Ovary (tissue), 9 donors: Measurements from ENCODE around the gene NOC4L. TPM values are rescaled to one million over a fixed set of nuclear protein-coding genes. Genes with fewer than 3 reads are reported as not detected.
"Not testable (repeated sequence)": the region's sequence is repeated elsewhere in the genome, so short reads cannot be mapped to it uniquely, and the experiment has no call there.

Experiments used
- DNase-seq, 5 donors: peaks; one replicate each; pipeline ENCODE4 v3.0.0-alpha.2; 2019 to 2020
- H3K27ac ChIP-seq, 2 donors: fragments of 200-600 bp; one replicate each; pipeline versions ENCODE4 v1.5.1 to v1.8.0; 2019 to 2022
- H3K27me3 ChIP-seq: fragments of 200-600 bp; one replicate; pipeline ENCODE4 v1.8.0; 2022
- H3K36me3 ChIP-seq: fragments of 200-600 bp; sonication (generic); one replicate; pipeline ENCODE4 v1.5.1; 2019
- H3K4me1 ChIP-seq: one replicate; pipeline ENCODE4 v1.8.1; 2013; ENCODE audit warnings: mild to moderate bottlenecking, moderate library complexity; ENCODE audit not compliant: insufficient read depth
- H3K4me3 ChIP-seq: fragments of 200-600 bp; sonication (generic); one replicate; pipeline ENCODE4 v1.5.1; 2017
- H3K9me3 ChIP-seq, 2 donors: fragments of 200-600 bp in 1 of 2; sonication (generic) in 1 of 2; one replicate each; pipeline versions ENCODE4 v1.5.1 to v1.8.1; 2013 to 2019; ENCODE audit warnings: mild to moderate bottlenecking in 1 of 2, moderate library complexity in 1 of 2
- EP300 ChIP-seq: sonication (generic); formaldehyde crosslinking; IDR thresholded peaks from one replicate; pipeline ENCODE4 v1.6.1; 2017; ENCODE audit warnings: antibody characterized with exemption
- POLR2A ChIP-seq: fragments of 450-650 bp; IDR thresholded peaks from one replicate; pipeline ENCODE4 v1.6.1; 2017; ENCODE audit warnings: antibody characterized with exemption, mild to moderate bottlenecking, moderate library complexity
- WGBS, 3 donors: extraction: QIAGEN DNeasy Blood & Tissue Kit in 1 of 3; methylation state at CpG; one replicate each; pipeline versions ENCODE4 v1.1.5 to v1.1.7; 2013 to 2017; 5-methylcytosine and 5-hydroxymethylcytosine counted together
- intact Hi-C, 4 donors: fragments of 100-400 bp; cut with DNase I; formaldehyde crosslinking; loops; one replicate each; pipeline versions ENCODE4 v1.11.0 to v1.15.1; 2022 to 2023
- polyA plus RNA-seq, 2 donors: library from polyadenylated mRNA; stranded (reverse); fragments of 200-250 nt in 1 of 2; fragments of 350-450 nt in 1 of 2; fragmentation: Illumina TruSeq in 1 of 2; extraction: RNeasy Lipid Tissue Mini Kit (QIAGEN cat#74804) in 1 of 2; gene quantifications; one replicate each; pipeline ENCODE4 v1.2.3, GENCODE V29; 2013 to 2014
- total RNA-seq, 7 donors: library from RNA; depleted of rRNA in 2 of 7; stranded (reverse); fragments of >200 nt in 2 of 7; fragmentation: NEBNext Ultra II Directional in 3 of 7; extraction: Animal tissue kit (Norgen Biotek cat#: 25700) in 3 of 7; gene quantifications; one replicate each; pipeline versions ENCODE4 v1.1.0 to v1.2.4, GENCODE V29; 2016 to 2023
- TF ChIP-seq, protein P1 (sequence below), 3 donors: fragments of 450-650 bp in 2 of 3; fragments of 200-600 bp in 1 of 3; IDR thresholded peaks; one replicate each; pipeline versions ENCODE4 v1.5.1 to v1.8.0; 2016 to 2022; ENCODE audit warnings: antibody characterized with exemption in 3 of 3, mild to moderate bottlenecking in 1 of 3
- donor health status: DM: no; HTN: no; CAD: no; lungs with moderate emphysema.
- donor health status: DM: no; HTN: no; CAD: no.
- donor health status: Bipolar disorder and iron deficiency.
- donor health status: DM: yes; HTN: yes; CAD: no.
- donor health status: DM: no; HTN: no; CAD: no.
- donor health status: DM: yes; HTN: yes; CAD: no.

Gene NOC4L
- total and polyA plus RNA-seq, 9 donors = 1.2 to 24.6 (median 18.5) TPM

DNA sequence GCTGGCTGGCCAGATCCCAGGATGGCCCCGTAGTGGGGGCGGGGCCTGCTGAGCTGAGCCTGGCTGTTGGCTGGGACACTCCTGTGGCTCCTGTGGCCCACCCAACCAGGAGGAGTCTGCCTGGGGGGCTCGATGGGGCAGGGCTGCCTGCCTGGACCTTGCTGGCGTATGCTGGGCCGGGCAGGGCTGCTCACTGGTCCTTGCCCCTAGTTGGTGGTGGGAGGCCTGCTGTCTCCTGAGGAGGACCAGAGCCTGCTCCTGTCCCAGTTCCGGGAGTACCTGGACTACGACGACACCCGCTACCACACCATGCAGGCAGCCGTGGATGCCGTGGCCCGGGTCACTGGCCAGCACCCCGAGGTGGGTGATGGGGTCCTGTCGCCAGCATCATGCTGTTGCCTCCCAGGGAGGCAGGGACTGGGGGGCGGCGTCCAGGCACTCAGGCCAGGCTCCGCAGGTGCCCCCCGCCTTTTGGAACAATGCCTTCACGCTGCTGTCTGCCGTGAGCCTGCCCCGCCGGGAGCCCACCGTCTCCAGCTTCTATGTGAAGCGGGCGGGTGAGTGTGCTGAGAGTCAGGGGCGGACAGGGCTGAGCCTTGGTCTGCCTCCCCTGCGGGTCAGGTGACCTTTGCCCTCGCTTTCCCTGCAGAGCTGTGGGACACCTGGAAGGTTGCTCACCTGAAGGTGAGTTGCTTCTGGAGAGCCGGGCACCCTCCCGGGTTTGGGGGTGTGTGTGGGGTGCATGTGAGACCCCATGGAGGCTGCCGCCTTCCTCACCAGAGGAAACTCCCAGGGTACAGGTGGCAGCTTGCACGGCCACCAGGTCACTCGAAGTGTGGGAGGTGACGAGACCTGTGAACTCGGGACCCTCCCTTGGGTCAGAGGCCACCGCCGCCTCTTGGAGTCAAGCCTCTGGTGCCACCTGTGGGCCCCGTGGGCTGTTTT is 3.4 kb downstream of the NOC4L start:
- H3K4me3 ChIP-seq = no peak overlapping the region
- peak overlapping the region in 1 of 2 donors; percentile 26 for H3K27ac ChIP-seq
- H3K4me1 ChIP-seq = peaks cover 21% of the 10 kb centered on the region
- WGBS, 3 donors = 85 to 94% (median 87%) methylated on average over 34 to 38 of the region's 38 CpGs
- DNase-seq = peak in 2 of 5 donors; percentile 36 to 42
- no peaks in the 10 kb centered on the region for H3K27me3 ChIP-seq
- intact Hi-C loops = no loop called here
- H3K9me3 ChIP-seq = no peaks in the 10 kb centered on the region
- no peaks in the 10 kb centered on the region for H3K36me3 ChIP-seq
- TF ChIP-seq POLR2A (no peak), EP300 (no peak)
- TF ChIP-seq, protein P1, sequence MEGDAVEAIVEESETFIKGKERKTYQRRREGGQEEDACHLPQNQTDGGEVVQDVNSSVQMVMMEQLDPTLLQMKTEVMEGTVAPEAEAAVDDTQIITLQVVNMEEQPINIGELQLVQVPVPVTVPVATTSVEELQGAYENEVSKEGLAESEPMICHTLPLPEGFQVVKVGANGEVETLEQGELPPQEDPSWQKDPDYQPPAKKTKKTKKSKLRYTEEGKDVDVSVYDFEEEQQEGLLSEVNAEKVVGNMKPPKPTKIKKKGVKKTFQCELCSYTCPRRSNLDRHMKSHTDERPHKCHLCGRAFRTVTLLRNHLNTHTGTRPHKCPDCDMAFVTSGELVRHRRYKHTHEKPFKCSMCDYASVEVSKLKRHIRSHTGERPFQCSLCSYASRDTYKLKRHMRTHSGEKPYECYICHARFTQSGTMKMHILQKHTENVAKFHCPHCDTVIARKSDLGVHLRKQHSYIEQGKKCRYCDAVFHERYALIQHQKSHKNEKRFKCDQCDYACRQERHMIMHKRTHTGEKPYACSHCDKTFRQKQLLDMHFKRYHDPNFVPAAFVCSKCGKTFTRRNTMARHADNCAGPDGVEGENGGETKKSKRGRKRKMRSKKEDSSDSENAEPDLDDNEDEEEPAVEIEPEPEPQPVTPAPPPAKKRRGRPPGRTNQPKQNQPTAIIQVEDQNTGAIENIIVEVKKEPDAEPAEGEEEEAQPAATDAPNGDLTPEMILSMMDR (IDR thresholded peaks at IDR 0.05) = no peak

DNA sequence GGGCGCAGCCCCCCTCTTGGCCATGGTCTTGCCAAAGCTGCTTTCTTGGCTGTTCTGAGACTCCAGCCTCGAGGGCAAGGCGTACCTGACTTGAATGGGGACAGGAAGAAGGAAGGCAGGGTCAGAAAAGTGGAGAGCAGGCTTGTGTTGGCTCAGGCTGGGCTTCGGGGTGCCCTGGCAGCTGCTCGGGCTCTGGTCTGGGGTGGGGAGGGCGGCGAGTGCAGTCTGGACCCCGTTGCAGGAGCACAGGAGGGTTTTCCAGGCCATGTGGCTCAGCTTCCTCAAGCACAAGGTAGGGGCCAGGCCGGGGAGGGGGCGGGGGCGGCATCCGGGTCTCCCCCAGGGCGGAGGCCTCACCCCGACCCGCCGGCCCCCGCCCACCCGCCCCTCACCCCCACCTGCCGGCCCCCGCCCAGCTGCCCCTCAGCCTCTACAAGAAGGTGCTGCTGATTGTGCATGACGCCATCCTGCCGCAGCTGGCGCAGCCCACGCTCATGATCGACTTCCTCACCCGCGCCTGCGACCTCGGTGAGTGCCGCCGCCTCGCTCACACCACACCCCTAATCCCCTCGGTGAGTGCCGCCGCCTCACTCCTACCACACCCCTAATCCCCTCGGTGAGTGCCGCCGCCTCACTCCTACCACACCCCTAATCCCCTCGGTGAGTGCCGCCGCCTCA is 4.2 kb downstream of the NOC4L start:
- WGBS, 3 donors = 90 to 95% (median 95%) methylated on average over 29 to 38 of the region's 41 CpGs
- TF ChIP-seq POLR2A = no peak
- no peak for TF ChIP-seq EP300
- TF ChIP-seq, protein P1 (IDR thresholded peaks at IDR 0.05) = no peak
- intact Hi-C loops = no loop called here

GRCh38 chr12:132149526-132149925 is 5.3 kb downstream of the NOC4L start:
- DNase-seq = peak in 1 of 5 donors; percentile 5
- H3K36me3 ChIP-seq, intact Hi-C loops, H3K27ac ChIP-seq, H3K4me3 ChIP-seq, H3K9me3 ChIP-seq, H3K27me3 ChIP-seq: not testable (repeated sequence)
- H3K4me1 ChIP-seq = peaks cover 17% of the 10 kb centered on the region
- WGBS, 3 donors = 89 to 100% (median 91%) methylated on average over 2 to 25 of the region's 32 CpGs

More for the DNA sequence above, 4.2 kb downstream of the NOC4L start:
- DNase-seq = peak in 2 of 5 donors; percentile 15 to 35
- H3K4me3 ChIP-seq = no peak overlapping the region
- peaks cover 17% of the 10 kb centered on the region for H3K4me1 ChIP-seq
- H3K9me3 ChIP-seq = no peaks in the 10 kb centered on the region
- no peak overlapping the region for H3K27ac ChIP-seq
- no peaks in the 10 kb centered on the region for H3K36me3 ChIP-seq
- no peaks in the 10 kb centered on the region for H3K27me3 ChIP-seq

- TF ChIP-seq, protein P1 (IDR thresholded peaks at IDR 0.05) = no peak
- no peak for TF ChIP-seq EP300
- no peak for TF ChIP-seq POLR2A
- no peaks in the 10 kb centered on the region for H3K36me3 ChIP-seq
- intact Hi-C loops = loop anchor here in 2 of 4 donors (5.0 to 10.0 kb wide), 2 partner anchors 452 to 474 kb away; no protein-coding TSS in a partner anchor
Measured at GRCh38 chr12:132150780-132151144, 6.5 kb downstream of the NOC4L start.

More at GRCh38 chr12:132150780-132151144, 6.5 kb downstream of the NOC4L start:
- DNase-seq = peak in 2 of 5 donors; percentile 14 to 31
- H3K27ac ChIP-seq = no peak overlapping the region
- H3K4me3 ChIP-seq = no peak overlapping the region
- WGBS, 3 donors = 77 to 94% (median 93%) methylated on average over 4 to 6 of the region's 6 CpGs
- no peaks in the 10 kb centered on the region for H3K27me3 ChIP-seq
- no peaks in the 10 kb centered on the region for H3K9me3 ChIP-seq
- H3K4me1 ChIP-seq = peaks cover 8% of the 10 kb centered on the region
